GM18907 (cell line): ENCODE results near the gene ZNF384.
A peak's percentile ranks its signal among the peaks of the same experiment; 100 is the strongest.

Source experiments
- ATAC-seq: cut with Tn5 transposase; IDR thresholded peaks from one replicate; pipeline ENCODE4 v1.9.1; 2021; ENCODE audit warnings: mild to moderate bottlenecking, moderate library complexity; ENCODE audit not compliant: unreplicated experiment

The ZNF384 gene

DNA sequence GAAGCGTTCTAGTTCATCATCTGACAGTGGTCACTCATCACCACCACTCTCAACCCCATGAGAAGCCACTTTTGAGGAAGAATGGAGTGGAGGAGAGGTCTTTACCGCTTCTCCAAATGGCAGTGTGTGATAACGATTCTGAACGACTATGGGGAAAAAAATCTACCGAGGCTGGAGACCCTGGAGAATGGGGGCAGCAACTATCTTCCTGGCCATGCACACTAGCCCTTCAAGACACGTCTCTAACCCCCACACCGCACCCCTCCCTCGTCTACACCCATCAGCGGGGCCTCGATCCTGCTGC, 26.6 kb downstream of the ZNF384 start:
- ATAC-seq, result no peak

DNA sequence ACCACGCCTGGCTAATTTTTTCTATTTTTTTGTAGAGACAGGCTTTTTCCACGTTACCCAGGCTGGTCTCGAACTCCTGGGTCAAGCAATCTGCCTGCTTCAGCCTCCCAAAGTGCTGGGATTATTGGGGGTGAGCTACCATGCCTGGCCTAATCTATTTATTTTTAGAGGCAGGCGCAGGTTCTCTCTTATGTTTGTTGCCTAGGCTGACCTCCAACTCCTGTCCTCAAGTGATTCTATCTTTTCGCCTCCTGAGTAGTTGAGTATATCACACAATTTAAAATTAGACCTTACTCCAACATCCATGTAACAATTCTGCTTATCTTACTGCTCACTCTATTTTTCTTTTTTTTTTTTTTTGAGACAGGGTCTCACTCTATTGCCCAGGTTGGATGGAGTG, 35.2 kb downstream of the ZNF384 start:
- ATAC-seq, result no peak

DNA sequence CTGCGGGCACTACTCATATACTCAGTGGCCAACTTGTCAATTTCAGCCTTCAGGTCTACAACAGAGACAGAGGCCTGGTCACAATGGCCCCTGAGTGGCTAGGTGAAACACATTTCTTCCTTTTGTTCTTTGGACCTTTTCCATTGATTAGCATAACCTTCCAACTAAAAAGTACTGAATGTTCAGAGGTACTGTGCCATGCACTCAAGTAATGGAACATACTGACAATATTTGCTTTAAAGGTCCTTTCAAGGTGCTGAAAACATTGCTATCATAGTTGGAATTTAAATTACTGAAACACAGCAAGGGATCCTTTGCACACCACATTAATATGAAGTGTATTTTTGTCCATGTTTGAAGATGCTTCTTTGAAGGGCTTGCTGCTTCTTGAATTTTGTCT, 35.8 kb downstream of the ZNF384 start:
- no peak for ATAC-seq

GRCh38 chr12:6652391-6652790, 36.8 kb downstream of the ZNF384 start:
- no peak for ATAC-seq

GRCh38 chr12:6650832-6651231, 38.3 kb downstream of the ZNF384 start:
- ATAC-seq, result no peak

GRCh38 chr12:6647083-6647604, 42.0 kb downstream of the ZNF384 start, which contains the start of gene ACRBP:
Gene ACRBP, minus strand, starts transcription at chr12:6647432. Its CDS starts 66 bp downstream, at chr12:6647366.
- no peak for ATAC-seq

DNA sequence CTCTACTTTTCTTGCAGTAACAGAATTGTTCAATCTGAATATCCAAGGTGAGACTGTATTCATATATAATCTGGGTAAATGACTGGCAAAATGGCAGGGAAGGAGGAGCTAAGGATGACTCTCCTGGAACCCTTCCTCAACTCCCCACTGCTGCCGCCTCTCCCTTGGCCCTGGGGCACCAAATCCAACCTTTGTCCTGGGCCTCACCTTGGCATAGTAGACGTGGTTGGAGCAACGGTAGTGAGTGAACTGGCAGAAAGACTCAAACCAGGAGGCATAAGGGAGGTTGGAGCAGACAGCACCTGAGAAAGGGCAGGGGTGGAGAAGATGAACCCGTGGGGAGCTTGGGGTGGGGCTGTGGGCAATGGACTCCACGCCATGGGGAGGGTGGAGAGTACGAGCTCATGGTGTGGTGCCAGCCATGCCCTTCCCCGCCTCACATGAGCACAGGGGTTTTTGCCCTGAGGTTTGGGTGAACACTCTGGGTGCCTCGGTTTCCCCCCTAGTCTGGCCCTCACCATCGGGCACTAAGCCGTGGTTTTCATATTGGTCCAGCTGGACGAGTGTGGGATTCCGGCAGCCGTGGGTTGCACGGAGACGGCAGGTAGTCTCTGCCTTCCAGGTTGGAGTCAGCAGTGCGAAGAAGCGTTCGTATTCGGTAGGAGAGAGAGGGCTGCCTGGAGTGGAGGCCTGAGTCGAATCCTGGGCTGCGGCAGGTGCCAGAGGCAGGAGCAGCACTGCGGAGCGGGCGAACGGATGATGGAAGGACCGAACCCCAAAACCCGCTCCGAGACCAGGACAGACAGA, 42.7 kb downstream of the ZNF384 start:
- no peak for ATAC-seq

GRCh38 chr12:6644903-6645302, 44.3 kb downstream of the ZNF384 start:
- ATAC-seq, result no peak

GRCh38 chr12:6644257-6644596, 44.9 kb downstream of the ZNF384 start:
- no peak for ATAC-seq

DNA sequence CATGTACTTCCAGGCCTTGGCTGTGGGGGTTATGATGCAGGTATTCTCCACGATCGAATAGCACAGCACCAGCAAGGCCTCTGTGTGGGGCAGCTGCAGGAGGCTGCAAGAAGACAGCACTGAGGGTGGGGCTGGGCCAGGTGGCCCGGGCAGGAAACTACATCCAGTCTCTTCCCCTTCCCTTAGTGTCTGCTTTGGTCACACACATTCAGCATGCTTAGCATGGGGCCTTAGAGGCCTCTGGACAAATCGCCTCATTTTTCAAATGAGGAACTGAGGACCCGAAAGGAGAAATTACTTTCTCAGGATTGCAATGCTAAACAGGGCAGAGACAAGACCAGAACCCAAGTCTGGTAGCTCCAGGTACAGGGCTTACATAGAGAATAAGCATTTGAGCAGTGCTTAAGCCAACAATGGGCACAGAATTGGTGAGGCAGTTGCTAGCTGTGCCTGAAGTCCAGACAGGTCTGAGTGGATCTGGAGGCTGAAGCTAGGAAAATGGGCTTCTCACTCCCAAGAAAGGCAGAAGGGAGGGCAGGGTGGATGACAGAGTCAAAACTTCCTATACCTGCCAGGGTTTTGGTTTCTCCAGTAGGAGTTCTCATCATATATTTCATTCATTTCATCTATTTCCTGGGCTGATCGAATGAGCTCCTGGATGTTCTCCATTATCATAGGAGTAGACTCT, 45.5 kb downstream of the ZNF384 start:
- no peak for ATAC-seq

DNA sequence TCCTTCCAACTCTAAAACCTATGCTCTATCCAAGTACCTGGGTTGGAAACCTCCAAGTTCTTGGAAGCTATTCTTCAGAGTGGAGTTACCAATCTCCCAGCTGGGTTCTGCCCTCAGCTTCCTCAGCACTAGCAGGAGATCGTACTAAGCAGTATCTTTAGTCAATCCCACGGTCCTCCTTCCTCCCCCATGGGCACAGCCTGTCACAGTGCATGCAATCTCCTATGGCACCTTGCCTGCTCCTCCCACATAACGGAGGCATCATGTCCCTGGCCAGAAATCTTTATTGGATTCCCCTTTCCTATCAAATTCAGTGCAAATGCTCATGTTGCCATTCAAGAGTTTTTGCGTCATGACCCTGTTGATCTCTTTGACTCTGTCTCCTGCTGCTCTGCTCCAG, 48.0 kb downstream of the ZNF384 start:
- ATAC-seq, result no peak

DNA sequence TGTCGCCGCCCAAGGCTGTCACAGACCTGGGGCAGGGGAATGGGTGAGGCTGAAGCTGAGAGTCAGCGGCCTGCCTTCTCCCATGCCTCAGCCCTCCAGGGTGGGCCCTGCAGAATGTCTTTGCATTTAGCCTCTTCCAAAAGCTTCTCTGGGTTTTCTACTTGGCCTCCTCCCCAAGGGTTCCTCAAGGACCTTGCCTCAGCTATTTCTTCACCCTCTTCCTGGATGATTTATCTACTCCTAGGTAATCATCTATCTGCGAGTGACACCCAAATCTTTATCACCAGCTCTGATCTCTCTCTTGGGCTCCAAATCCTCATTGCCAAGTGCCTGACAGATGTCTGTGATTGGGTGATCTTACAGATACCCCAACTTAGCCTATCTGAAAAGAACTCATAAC, 48.7 kb downstream of the ZNF384 start:
- ATAC-seq, result no peak

GRCh38 chr12:6639151-6639801, 49.9 kb downstream of the ZNF384 start:
- ATAC-seq, result no peak

- ATAC-seq, result no peak
Measured at GRCh38 chr12:6638305-6638704, 50.9 kb downstream of the ZNF384 start.

DNA sequence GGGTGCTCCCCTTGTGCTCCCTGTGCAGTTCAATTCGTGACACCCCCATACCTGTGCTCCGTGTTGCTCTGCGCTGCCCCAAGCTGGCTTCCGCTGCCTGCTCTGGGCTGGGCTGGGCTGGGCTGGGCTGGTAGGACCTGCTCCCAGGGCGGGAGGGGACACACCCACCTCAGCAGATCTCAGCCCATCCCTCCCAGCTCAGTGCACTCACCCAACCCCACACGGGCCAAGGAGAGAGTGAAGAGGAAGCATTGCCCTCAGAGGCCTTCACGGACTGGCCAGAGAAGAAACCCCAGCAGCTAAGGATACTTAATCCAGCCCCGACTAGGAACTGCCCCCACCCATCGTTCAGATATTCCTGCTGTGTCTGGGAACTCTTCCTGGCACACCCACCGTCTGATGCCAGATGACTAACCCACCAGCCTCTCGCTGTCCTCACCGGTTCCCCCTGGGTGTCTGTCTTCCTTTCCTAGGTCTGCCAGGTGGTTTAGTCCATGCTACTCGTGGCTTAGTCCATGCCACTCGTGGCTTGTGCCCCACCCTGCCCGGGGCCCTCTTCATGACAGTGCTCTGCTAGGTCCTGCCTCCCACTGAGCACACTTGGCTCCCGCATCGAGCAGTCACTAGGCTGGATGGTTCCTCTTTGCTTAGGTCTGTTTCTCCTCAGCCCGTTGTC, 53.2 kb downstream of the ZNF384 start, which contains the start of gene LPAR5:
TSS of gene LPAR5 (minus strand) at position 104 of the 676 bp plus-strand sequence. CDS start 14,711 bp downstream, outside the sequence.
- peak; percentile 45 for ATAC-seq

- ATAC-seq, result peak; percentile 46
Measured at GRCh38 chr12:6635375-6635855, 53.8 kb downstream of the ZNF384 start.

DNA sequence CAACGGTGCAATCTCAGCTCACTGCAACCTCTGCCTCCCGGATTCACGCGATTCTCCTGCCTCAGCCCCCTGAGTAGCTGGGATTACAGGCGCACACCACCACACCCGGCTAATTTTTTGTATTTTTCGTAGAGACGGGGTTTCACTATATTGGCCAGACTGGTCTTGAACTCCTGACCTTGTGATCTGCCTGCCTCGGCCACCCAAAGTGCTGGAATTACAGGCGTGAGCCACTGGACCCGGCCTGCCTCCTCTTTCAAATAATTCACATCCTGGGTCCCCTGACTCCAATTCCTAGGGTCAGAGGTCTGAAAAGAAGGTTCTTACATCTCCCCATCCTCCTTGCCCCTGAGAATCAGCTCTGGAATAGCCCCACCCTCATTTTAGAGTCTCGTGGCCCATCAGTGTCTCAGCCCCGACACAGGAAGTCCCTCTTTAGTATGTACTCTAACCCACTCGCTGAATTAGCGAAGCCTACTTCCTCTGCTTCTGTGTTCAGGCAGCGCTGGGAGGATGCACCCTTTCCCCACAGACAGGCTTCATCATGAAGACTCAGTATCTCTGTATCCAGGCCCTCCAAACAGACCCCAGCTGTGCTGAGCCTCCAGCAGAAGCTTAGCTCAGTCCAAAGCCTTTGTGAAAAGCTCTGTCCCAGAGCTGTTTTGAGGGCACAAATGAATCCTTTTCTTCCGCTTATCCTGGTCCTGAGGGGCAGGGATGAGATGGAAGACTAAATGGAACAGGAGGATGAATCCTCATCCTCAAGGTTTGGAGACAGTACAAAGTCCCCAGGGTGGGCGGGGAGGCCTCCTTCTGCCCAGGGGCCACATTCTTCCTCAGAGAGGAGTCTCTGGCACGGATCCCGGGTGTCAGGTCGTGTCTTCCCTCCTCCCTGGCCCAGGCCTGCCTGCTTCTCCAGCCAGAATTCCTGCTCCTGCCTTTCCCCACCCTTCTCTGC, 56.9 kb downstream of the ZNF384 start:
- ATAC-seq, result peak; percentile 60

GRCh38 chr12:6631549-6631961, 57.6 kb downstream of the ZNF384 start:
- no peak for ATAC-seq

DNA sequence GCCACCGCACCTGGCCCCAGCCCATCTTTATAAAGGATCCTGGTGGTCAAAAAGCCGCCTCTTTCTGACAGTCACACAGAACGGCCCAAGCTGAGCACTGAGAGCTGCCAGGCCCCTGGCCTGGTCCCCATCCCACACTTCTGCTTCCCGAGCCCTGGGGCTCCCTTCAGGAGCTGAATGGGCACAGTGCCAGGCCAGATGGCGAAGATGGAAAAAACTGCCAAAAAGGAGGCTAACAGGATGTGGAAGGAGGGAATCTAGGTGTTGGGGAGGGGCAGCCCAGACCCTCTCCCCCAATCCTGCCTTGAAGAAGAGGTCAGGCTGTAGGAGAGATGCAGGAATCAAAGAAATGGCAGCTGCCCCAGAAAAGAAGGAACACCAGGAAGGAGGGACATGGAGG, 58.4 kb downstream of the ZNF384 start:
- no peak for ATAC-seq

DNA sequence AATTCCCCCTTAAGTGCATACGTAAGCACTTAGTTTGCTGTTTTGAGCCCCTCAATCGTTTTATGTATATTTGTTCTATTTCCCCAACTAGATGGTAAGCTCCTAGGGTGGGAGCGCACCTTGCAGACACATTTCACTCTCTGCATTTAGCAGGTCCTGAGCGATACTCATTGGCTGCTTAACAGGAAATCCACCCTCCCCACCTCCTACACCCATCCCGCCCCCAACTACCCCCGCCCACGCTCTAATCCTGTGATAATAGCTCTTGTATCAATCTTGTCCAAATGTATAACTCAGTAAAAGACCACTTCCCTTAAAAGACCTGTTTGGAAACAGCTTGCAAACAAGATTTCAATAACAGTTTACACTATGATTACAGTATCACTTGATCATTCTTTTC, 61.6 kb downstream of the ZNF384 start:
- no peak for ATAC-seq
